Left ventricle myocardium inferior (tissue), 1 donor: ENCODE results near the gene SNX4. TPM values are rescaled to one million over a fixed set of nuclear protein-coding genes. Genes with fewer than 3 reads are reported as not detected.
"Not testable (repeated sequence)": the region's sequence is repeated elsewhere in the genome, so short reads cannot be mapped to it uniquely, and the experiment has no call there.

Experiments
- DNase-seq: peaks from one replicate; pipeline ENCODE4 v3.0.0-alpha.2; 2020
- H3K27ac ChIP-seq: fragments of 200-600 bp; replicated peaks from 2 replicates; pipeline ENCODE4 v1.8.0; 2021
- H3K27me3 ChIP-seq: fragments of 200-600 bp; 2 replicates; pipeline ENCODE4 v1.8.0; 2021; ENCODE audit warnings: low read depth
- H3K36me3 ChIP-seq: fragments of 200-600 bp; 2 replicates; pipeline ENCODE4 v1.8.0; 2021
- H3K4me1 ChIP-seq: fragments of 200-600 bp; 2 replicates; pipeline ENCODE4 v1.8.0; 2021
- H3K4me3 ChIP-seq: fragments of 200-600 bp; 2 replicates; pipeline ENCODE4 v1.8.0; 2021; ENCODE audit warnings: mild to moderate bottlenecking, moderate library complexity
- H3K9me3 ChIP-seq: fragments of 200-600 bp; replicated peaks from 2 replicates; pipeline ENCODE4 v1.8.0; 2021
- CTCF ChIP-seq: fragments of 200-600 bp; IDR thresholded peaks from 2 replicates; pipeline ENCODE4 v1.8.0; 2021; ENCODE audit warnings: antibody characterized with exemption, mild to moderate bottlenecking, borderline replicate concordance
- intact Hi-C: fragments of 100-400 bp; cut with micrococcal nuclease; formaldehyde crosslinking; loops from one replicate; pipeline ENCODE4 v1.11.0; 2022
- total RNA-seq: library from RNA; stranded (reverse); fragmentation: NEBNext Ultra II Directional; extraction: Animal tissue kit (Norgen Biotek cat#: 25700); gene quantifications from one replicate; pipeline ENCODE4 v1.2.1, GENCODE V29; 2021
- donor health status: DM: no; HTN: yes; CAD: no; lungs with severe emphysema.

Gene SNX4
- total RNA-seq, 1 donor from 2014 or later = 16.6 TPM

- peaks cover 56% of the 10 kb centered on the region for H3K36me3 ChIP-seq
- H3K4me3 ChIP-seq = no peak overlapping the region
- H3K27me3 ChIP-seq = no peaks in the 10 kb centered on the region
- no peaks in the 10 kb centered on the region for H3K9me3 ChIP-seq
- H3K27ac ChIP-seq = no peak overlapping the region
- intact Hi-C loops = no loop called here
- no peak for TF ChIP-seq CTCF
- H3K4me1 ChIP-seq = peaks cover 3% of the 10 kb centered on the region
- DNase-seq = no peak
Observed at GRCh38 chr3:125498630-125499029, 21.4 kb downstream of the SNX4 start.

DNA sequence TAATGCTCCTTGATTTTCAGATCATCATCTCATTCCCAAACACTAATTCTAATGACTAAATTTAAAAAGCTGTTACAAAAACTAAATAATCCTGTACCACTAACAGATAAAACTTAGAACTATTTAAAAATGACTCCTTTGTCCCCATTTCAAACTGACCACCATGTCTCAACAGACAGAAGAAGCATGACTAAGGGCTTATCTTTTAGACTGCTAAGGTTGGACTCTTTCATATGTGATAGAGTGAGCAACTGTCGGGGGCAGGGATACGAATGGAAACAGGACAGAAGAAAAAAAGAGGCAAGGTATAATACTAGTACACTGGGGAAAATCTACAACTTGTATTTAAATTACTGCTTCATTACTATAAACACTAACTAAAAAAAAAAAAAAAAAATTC, 23.3 kb downstream of the SNX4 start:
- no peaks in the 10 kb centered on the region for H3K27me3 ChIP-seq
- TF ChIP-seq CTCF = no peak
- H3K36me3 ChIP-seq = peaks cover 67% of the 10 kb centered on the region
- H3K4me1 ChIP-seq = peaks cover 3% of the 10 kb centered on the region
- no peak overlapping the region for H3K4me3 ChIP-seq
- H3K27ac ChIP-seq = no peak overlapping the region
- H3K9me3 ChIP-seq = no peaks in the 10 kb centered on the region
- DNase-seq = no peak
- intact Hi-C loops = no loop called here

- Histone ChIP-seq H3K27me3 (no peaks in the 10 kb centered on the region), H3K4me1 (no peaks in the 10 kb centered on the region), H3K36me3 (peaks cover 45% of the 10 kb centered on the region), H3K9me3 (no peaks in the 10 kb centered on the region), H3K27ac (no peak overlapping the region), H3K4me3 (no peak overlapping the region)
- no peak for TF ChIP-seq CTCF
- intact Hi-C loops = no loop called here
- DNase-seq = no peak
Observed at GRCh38 chr3:125482406-125482805, 37.6 kb downstream of the SNX4 start.

GRCh38 chr3:125481786-125482185, 38.2 kb downstream of the SNX4 start:
- intact Hi-C loops = no loop called here
- Histone ChIP-seq H3K27me3 (no peaks in the 10 kb centered on the region), H3K36me3 (peaks cover 49% of the 10 kb centered on the region), H3K4me3 (no peak overlapping the region), H3K9me3 (no peaks in the 10 kb centered on the region), H3K27ac (no peak overlapping the region), H3K4me1 (no peaks in the 10 kb centered on the region)
- TF ChIP-seq CTCF = no peak
- DNase-seq = no peak

DNA sequence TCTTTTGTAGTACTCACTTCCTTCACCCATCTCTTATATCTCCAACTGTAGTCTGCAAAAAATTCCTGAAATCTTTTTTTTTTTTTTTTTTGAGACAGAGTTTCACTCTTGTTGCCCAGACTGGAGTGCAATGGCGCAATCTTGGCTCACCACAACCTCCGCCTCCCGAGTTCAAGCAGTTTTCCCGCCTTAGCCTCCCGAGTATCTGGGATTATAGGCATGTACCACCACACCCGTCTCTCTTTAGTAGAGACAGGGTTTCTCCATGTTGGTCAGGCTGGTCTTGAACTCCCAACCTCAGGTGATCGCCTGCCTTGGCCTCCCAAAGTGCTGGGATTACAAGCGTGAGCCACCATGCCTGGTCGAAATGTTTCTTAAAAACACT, 38.6 kb downstream of the SNX4 start:
- H3K4me3 ChIP-seq, H3K27ac ChIP-seq, H3K27me3 ChIP-seq, DNase-seq, H3K4me1 ChIP-seq, intact Hi-C loops, H3K9me3 ChIP-seq: not testable (repeated sequence)
- H3K36me3 ChIP-seq = peaks cover 47% of the 10 kb centered on the region

- no peaks in the 10 kb centered on the region for H3K4me1 ChIP-seq
- intact Hi-C loops = no loop called here
- H3K36me3 ChIP-seq = peaks cover 47% of the 10 kb centered on the region
- no peak for TF ChIP-seq CTCF
- no peaks in the 10 kb centered on the region for H3K27me3 ChIP-seq
- no peak for DNase-seq
- H3K27ac ChIP-seq = no peak overlapping the region
- no peaks in the 10 kb centered on the region for H3K9me3 ChIP-seq
- no peak overlapping the region for H3K4me3 ChIP-seq
Observed at GRCh38 chr3:125480656-125481374, 39.2 kb downstream of the SNX4 start.
